CD4-positive, alpha-beta memory T cell (primary cell): ENCODE data around the gene RNF44. TPM values are rescaled to one million over a fixed set of nuclear protein-coding genes. Genes with fewer than 3 reads are reported as not detected.

Experiments used
- CTCF ChIA-PET: fragments of 350-600 bp; sonication (Branson Sonifier 250); formaldehyde crosslinking; loops from one replicate; lab custom pipeline; 2021; ENCODE audit warnings: inconsistent platforms; ENCODE audit not compliant: partially characterized antibody; lab: Charles Lee
- POLR2A ChIA-PET: fragments of 350-600 bp; sonication (Branson Sonifier 250); formaldehyde crosslinking; loops from one replicate; lab custom pipeline; 2021; ENCODE audit not compliant: partially characterized antibody; lab: Charles Lee
- DNase-seq, 5 donors: peaks; one replicate each; pipeline versions ENCODE4 v3.0.0 to v3.0.0-alpha.2; 2020 to 2022; ENCODE audit warnings: mixed read lengths in 1 of 5
- H3K27ac ChIP-seq: one replicate; pipeline ENCODE4 v1.7.0; 2013; ENCODE audit warnings: low read depth, low read length
- H3K27me3 ChIP-seq: 2 replicates; pipeline ENCODE4 v1.7.0; 2013; ENCODE audit warnings: mild to moderate bottlenecking, low read length, moderate library complexity; ENCODE audit not compliant: insufficient read depth
- H3K36me3 ChIP-seq: 2 replicates; pipeline ENCODE4 v1.7.0; 2013; ENCODE audit warnings: mild to moderate bottlenecking, low read length, moderate library complexity; ENCODE audit not compliant: insufficient read depth
- H3K4me1 ChIP-seq: 2 replicates; pipeline ENCODE4 v1.7.0; 2013; ENCODE audit warnings: mild to moderate bottlenecking, low read length, moderate library complexity; ENCODE audit not compliant: insufficient read depth
- H3K4me3 ChIP-seq, 2 donors: one replicate each; pipeline ENCODE4 v1.7.0; 2013; ENCODE audit warnings: low read length in 2 of 2, mild to moderate bottlenecking in 1 of 2
- H3K9me3 ChIP-seq, 2 donors: one replicate each; pipeline ENCODE4 v1.7.0; 2013; ENCODE audit warnings: low read length in 2 of 2, control low read depth in 1 of 2; ENCODE audit not compliant: control insufficient read depth in 1 of 2
- H3K27ac Mint-ChIP-seq, 7 donors: one replicate each; pipeline ENCODE4 v1.8.0; 2020 to 2021; ENCODE audit warnings: mixed read lengths in 7 of 7, mild to moderate bottlenecking in 6 of 7, inconsistent platforms in 3 of 7, moderate library complexity in 3 of 7
- H3K27me3 Mint-ChIP-seq, 2 donors: one replicate each; pipeline ENCODE4 v1.8.0; 2020 to 2021; ENCODE audit warnings: mixed read lengths in 2 of 2
- H3K36me3 Mint-ChIP-seq, 2 donors: one replicate each; pipeline ENCODE4 v1.8.0; 2020 to 2021; ENCODE audit warnings: mixed read lengths in 2 of 2, inconsistent platforms in 1 of 2, mild to moderate bottlenecking in 1 of 2
- H3K4me1 Mint-ChIP-seq, 4 donors: one replicate each; pipeline ENCODE4 v1.8.0; 2020 to 2021; ENCODE audit warnings: mixed read lengths in 4 of 4, mild to moderate bottlenecking in 1 of 4
- H3K4me3 Mint-ChIP-seq, 8 donors: one replicate each; pipeline ENCODE4 v1.8.0; 2020 to 2021; ENCODE audit warnings: mixed read lengths in 8 of 8, mild to moderate bottlenecking in 7 of 8, moderate library complexity in 6 of 8, inconsistent platforms in 3 of 8
- H3K9me3 Mint-ChIP-seq, 8 donors: one replicate each; pipeline ENCODE4 v1.8.0; 2020 to 2021; ENCODE audit warnings: mixed read lengths in 8 of 8, mild to moderate bottlenecking in 5 of 8, inconsistent platforms in 3 of 8, moderate library complexity in 1 of 8
- intact Hi-C: fragments of 100-400 bp; cut with micrococcal nuclease; formaldehyde crosslinking; loops from one replicate; pipeline ENCODE4 v1.15.1; 2023
- polyA plus RNA-seq, 2 donors: library from polyadenylated mRNA; unstranded; fragments of 300-500 nt; fragmentation: Illumina TruSeq; gene quantifications; one replicate each; pipeline ENCODE4 v1.2.3, GENCODE V29; 2021
- total RNA-seq, 2 experiments: library from RNA; stranded (reverse); gene quantifications; one replicate each; pipeline ENCODE4 v1.2.3, GENCODE V29; 2021

RNF44 gene
- total and polyA plus RNA-seq, 4 experiments from 2014 or later, result 1.1 to 262 (median 127) TPM

DNA sequence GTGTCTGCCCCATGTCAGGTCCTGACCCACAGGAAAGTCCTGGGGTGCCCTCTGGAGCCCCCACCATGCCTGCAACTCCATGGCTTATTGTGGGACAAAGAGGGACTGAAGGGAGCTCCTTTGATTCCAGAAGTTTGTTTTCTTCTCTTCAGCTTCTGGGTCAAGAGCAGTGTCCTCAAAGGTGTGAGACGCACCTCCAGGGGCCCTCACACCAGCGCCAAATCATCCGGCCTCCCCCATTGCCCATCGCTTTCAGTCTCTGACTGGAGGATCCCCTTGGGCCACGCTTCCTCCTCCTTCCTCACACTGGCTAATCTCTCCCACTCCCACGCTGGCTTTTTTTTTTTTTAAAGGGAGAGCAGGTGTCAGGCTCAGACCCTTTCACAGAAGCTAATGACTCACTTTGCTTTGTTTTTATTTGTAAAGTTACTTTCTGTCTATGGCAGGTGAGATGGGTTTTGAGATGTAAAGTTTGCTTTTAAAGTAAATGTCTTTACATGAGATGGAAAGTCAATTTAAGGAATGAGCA, 28.6 kb upstream of the RNF44 start:
- no peaks in the 10 kb centered on the region for H3K9me3 ChIP-seq
- peaks cover 3 to 4% of the 10 kb centered on the region in 2 donors for H3K27me3 Mint-ChIP-seq
- ChIA-PET POLR2A (no interaction called here), CTCF (interaction anchor here (1.7 to 1.8 kb wide), 2 partner anchors 8 to 118 kb away, joined by 4 to 6 read pairs; partner anchors contain the start of gene FAF2)
- peaks cover 0 to 4% (median 1%) of the 10 kb centered on the region in 4 donors for H3K4me1 Mint-ChIP-seq
- H3K4me3 Mint-ChIP-seq, result no peak overlapping the region
- no peak for DNase-seq
- no peaks in the 10 kb centered on the region for H3K9me3 Mint-ChIP-seq
- peak overlapping the region in 1 of 7 donors; percentile 41 for H3K27ac Mint-ChIP-seq
- intact Hi-C loops, result no loop called here
- H3K36me3 ChIP-seq, result no peaks in the 10 kb centered on the region
- H3K27me3 ChIP-seq, result no peaks in the 10 kb centered on the region
- no peaks in the 10 kb centered on the region for H3K4me1 ChIP-seq
- H3K4me3 ChIP-seq, result no peak overlapping the region
- no peak overlapping the region for H3K27ac ChIP-seq
- peaks cover 0 to 3% of the 10 kb centered on the region in 2 donors for H3K36me3 Mint-ChIP-seq

DNA sequence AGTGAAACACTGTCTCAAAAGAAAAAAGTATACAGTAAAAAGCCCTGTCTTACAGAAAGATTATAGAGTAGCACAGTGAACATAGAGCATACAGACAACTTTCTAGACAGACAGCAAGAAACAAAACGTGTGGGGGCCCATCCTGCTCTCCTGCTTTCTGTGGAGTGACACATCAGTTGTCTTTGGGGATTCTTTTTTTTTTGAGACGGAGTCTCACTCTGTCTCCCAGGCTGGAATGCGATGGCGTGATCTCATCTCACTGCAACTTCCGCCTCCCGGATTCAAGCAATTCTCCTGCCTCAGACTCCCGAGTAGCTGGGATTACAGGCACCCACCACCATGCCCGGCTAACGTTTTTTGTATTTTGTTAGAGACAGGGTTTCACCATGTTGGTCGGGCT, 26.8 kb upstream of the RNF44 start:
- CTCF ChIA-PET, result interaction anchor here (2.0 kb wide), 1 partner anchor 9 kb away, joined by 6 read pairs; no protein-coding TSS in a partner anchor
- Histone ChIP-seq H3K27ac (no peak overlapping the region), H3K9me3 (no peaks in the 10 kb centered on the region), H3K4me3 (no peak overlapping the region), H3K27me3 (no peaks in the 10 kb centered on the region), H3K4me1 (peaks cover 9% of the 10 kb centered on the region), H3K36me3 (no peaks in the 10 kb centered on the region)
- Mint-ChIP-seq H3K27ac (no peak overlapping the region), H3K9me3 (peaks cover 0 to 1% (median 0%) of the 10 kb centered on the region in 8 donors), H3K27me3 (peaks cover 0 to 4% of the 10 kb centered on the region in 2 donors), H3K4me1 (peaks cover 4 to 16% (median 9%) of the 10 kb centered on the region in 4 donors), H3K4me3 (no peak overlapping the region), H3K36me3 (peaks cover 0 to 3% of the 10 kb centered on the region in 2 donors)
- POLR2A ChIA-PET, result no interaction called here
- intact Hi-C loops, result no loop called here
- no peak for DNase-seq

DNA sequence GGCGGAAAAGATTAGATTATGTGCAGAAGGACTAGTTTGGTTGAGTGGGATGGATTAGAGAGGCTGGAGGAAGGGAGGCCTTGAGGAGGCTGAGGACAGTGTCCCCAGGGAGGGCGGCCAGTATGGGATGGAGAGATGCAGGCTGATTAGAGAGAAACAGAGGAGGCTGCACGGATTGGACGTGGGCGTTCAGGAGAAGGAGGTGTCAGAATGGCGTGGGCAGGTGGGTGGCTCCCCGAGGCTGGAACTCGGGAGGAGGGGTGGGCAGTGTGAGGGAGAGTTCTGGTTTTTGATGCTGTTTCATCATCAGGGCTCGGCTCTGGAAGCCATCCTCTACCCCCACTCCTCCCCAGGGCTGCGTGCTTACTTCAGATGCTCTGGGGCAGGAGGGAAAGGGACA, 25.0 kb upstream of the RNF44 start:
- H3K27me3 Mint-ChIP-seq, result peaks cover 0 to 4% of the 10 kb centered on the region in 2 donors
- ChIA-PET CTCF (interaction anchor here (2.0 kb wide), 1 partner anchor 11 kb away, joined by 6 read pairs; no protein-coding TSS in a partner anchor), POLR2A (no interaction called here)
- H3K4me1 Mint-ChIP-seq, result peaks cover 4 to 21% (median 10%) of the 10 kb centered on the region in 4 donors
- DNase-seq, result no peak
- Histone ChIP-seq H3K9me3 (no peaks in the 10 kb centered on the region), H3K27me3 (no peaks in the 10 kb centered on the region), H3K27ac (no peak overlapping the region), H3K4me3 (no peak overlapping the region), H3K4me1 (peaks cover 9% of the 10 kb centered on the region), H3K36me3 (no peaks in the 10 kb centered on the region)
- H3K9me3 Mint-ChIP-seq, result peaks cover 0 to 1% (median 0%) of the 10 kb centered on the region in 8 donors
- H3K36me3 Mint-ChIP-seq, result peaks cover 0 to 3% of the 10 kb centered on the region in 2 donors
- H3K27ac Mint-ChIP-seq, result no peak overlapping the region
- H3K4me3 Mint-ChIP-seq, result no peak overlapping the region
- intact Hi-C loops, result no loop called here

DNA sequence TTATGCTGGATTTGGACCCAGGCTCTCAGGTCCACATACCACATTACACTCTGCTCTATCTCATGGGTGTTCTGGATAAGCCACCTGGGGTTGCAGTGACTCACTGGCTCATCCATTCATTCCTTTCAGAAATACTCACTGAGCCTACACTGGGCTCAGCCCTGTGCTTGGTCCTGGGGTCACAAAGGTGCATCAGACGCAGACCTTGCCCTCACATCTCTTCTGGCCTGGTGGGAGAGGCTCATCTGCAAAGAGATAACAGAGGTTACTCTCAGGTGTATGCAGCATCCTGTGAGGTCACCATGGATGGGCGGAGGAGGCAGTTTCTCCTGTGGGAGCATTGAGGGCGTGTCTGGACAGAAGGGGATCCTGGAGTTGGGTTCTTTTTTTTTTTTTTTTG, 24.1 kb upstream of the RNF44 start:
- Histone ChIP-seq H3K4me1 (peaks cover 15% of the 10 kb centered on the region), H3K27ac (no peak overlapping the region), H3K27me3 (no peaks in the 10 kb centered on the region), H3K36me3 (no peaks in the 10 kb centered on the region), H3K4me3 (no peak overlapping the region), H3K9me3 (no peaks in the 10 kb centered on the region)
- DNase-seq, result no peak
- peaks cover 0 to 2% of the 10 kb centered on the region in 2 donors for H3K27me3 Mint-ChIP-seq
- no peak overlapping the region for H3K4me3 Mint-ChIP-seq
- ChIA-PET CTCF (no interaction called here), POLR2A (no interaction called here)
- no peak overlapping the region for H3K27ac Mint-ChIP-seq
- peaks cover 0 to 3% of the 10 kb centered on the region in 2 donors for H3K36me3 Mint-ChIP-seq
- H3K9me3 Mint-ChIP-seq, result peaks cover 0 to 1% (median 0%) of the 10 kb centered on the region in 8 donors
- intact Hi-C loops, result no loop called here
- H3K4me1 Mint-ChIP-seq, result peaks cover 6 to 29% (median 15%) of the 10 kb centered on the region in 4 donors

DNA sequence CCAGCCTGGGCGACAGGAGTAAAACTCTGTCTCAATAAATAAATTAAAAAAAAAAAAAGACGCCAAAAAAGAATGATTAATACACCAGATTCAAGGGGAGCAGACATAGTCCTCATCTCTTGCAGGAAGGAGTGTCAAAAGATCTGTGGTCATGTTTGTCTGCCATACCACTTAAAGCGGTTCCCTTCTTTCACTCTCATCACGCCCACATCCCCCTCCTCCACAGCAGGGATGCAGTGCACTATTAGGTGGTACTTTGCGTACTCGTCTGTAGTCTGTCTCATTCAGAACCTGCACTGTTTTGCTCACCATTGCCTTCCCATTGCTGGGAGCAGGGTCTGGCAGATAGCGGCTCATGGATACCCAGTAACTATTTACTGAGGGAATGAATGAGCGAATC, 23.2 kb upstream of the RNF44 start:
- no peak for DNase-seq
- no peak overlapping the region for H3K27ac Mint-ChIP-seq

DNA sequence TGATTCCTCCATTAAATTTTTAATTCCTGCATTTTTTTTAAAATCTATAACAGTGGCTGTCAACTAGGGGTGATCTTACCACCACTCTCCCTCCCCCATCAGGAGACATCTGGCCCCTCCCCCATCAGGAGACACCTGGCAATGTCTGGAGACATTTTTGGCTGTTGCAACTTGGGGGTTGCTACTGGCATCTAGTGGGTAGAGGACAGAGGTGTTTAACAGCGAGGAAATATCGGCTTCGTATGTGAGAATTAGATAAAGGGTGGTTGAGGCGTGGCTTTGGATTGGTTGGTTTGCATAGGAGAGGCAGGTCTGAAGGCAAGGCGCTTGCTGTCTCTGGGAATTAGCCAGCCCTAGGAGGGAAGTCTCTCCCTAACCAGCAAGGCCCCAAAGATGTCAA, 22.5 kb upstream of the RNF44 start:
- peaks cover 0 to 1% (median 0%) of the 10 kb centered on the region in 8 donors for H3K9me3 Mint-ChIP-seq
- peaks cover 16 to 43% (median 26%) of the 10 kb centered on the region in 4 donors for H3K4me1 Mint-ChIP-seq
- Histone ChIP-seq H3K9me3 (no peaks in the 10 kb centered on the region), H3K27ac (no peak overlapping the region), H3K27me3 (no peaks in the 10 kb centered on the region), H3K4me3 (no peak overlapping the region), H3K4me1 (peaks cover 30% of the 10 kb centered on the region), H3K36me3 (no peaks in the 10 kb centered on the region)
- H3K27ac Mint-ChIP-seq, result peak overlapping the region in 4 of 7 donors; percentile 19 to 52 (median 49)
- peak in 3 of 5 donors; percentile 25 to 36 (median 28) for DNase-seq
- peaks cover 0 to 2% of the 10 kb centered on the region in 2 donors for H3K27me3 Mint-ChIP-seq
- peak overlapping the region in 1 of 8 donors; percentile 0 for H3K4me3 Mint-ChIP-seq
- intact Hi-C loops, result loop anchor here (1.0 kb wide), 1 partner anchor 143 kb away; the partner anchor contains the start of gene CLTB
- CTCF ChIA-PET, result interaction anchor here (0.9 to 1.6 kb wide), 3 partner anchors 15 to 30 kb away, joined by 3 to 8 read pairs (median 5); no protein-coding TSS in a partner anchor
- peaks cover 0 to 3% of the 10 kb centered on the region in 2 donors for H3K36me3 Mint-ChIP-seq
- POLR2A ChIA-PET, result interaction anchor here (1.3 kb wide), 1 partner anchor 24 kb away, joined by 3 read pairs; no protein-coding TSS in a partner anchor

More for the DNA sequence above, 23.2 kb upstream of the RNF44 start:
- Mint-ChIP-seq H3K9me3 (peaks cover 0 to 1% (median 0%) of the 10 kb centered on the region in 8 donors), H3K4me3 (no peak overlapping the region), H3K27me3 (peaks cover 0 to 2% of the 10 kb centered on the region in 2 donors), H3K4me1 (peaks cover 11 to 36% (median 21%) of the 10 kb centered on the region in 4 donors), H3K36me3 (peaks cover 0 to 3% of the 10 kb centered on the region in 2 donors)
- Histone ChIP-seq H3K4me3 (no peak overlapping the region), H3K36me3 (no peaks in the 10 kb centered on the region), H3K27me3 (no peaks in the 10 kb centered on the region), H3K4me1 (peaks cover 24% of the 10 kb centered on the region), H3K27ac (no peak overlapping the region), H3K9me3 (no peaks in the 10 kb centered on the region)
- CTCF ChIA-PET, result no interaction called here
- POLR2A ChIA-PET, result no interaction called here
- intact Hi-C loops, result no loop called here

DNA sequence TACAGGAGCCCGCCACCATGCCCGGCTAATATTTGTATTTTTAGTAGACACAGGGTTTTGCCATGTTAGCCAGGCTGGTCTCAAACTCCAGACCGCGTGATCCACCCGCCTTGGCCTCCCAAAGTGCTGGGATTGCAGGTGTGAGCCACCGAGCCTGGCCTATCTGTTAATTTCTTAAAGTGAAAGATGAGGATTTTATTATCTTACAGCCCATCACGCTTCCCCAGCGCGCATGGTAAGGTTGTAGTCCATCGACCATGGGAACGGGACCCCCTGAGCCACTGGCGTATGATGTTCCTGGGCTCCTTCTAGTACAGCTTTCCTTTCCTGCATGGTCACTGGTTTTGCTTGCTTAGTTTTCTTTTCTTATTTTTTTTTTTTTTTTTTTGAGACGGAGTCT, 20.6 kb upstream of the RNF44 start:
- Mint-ChIP-seq H3K27ac (no peak overlapping the region), H3K4me1 (peaks cover 22 to 61% (median 39%) of the 10 kb centered on the region in 4 donors), H3K27me3 (peaks cover 0 to 2% of the 10 kb centered on the region in 2 donors), H3K4me3 (no peak overlapping the region), H3K9me3 (peaks cover 0 to 1% (median 0%) of the 10 kb centered on the region in 8 donors), H3K36me3 (peaks cover 0 to 3% of the 10 kb centered on the region in 2 donors)
- no peak overlapping the region for H3K4me3 ChIP-seq
- intact Hi-C loops, result no loop called here
- POLR2A ChIA-PET, result interaction anchor here (0.7 to 2.4 kb wide), 3 partner anchors 14 to 110 kb away, joined by 3 to 7 read pairs (median 4); partner anchors contain the start of genes FAF2 and RNF44
- no peaks in the 10 kb centered on the region for H3K27me3 ChIP-seq
- H3K4me1 ChIP-seq, result peaks cover 40% of the 10 kb centered on the region
- no peak for DNase-seq
- CTCF ChIA-PET, result interaction anchor here (1.0 to 1.6 kb wide), 5 partner anchors 11 to 142 kb away, joined by 3 to 8 read pairs (median 3); no protein-coding TSS in a partner anchor
- H3K27ac ChIP-seq, result no peak overlapping the region
- H3K36me3 ChIP-seq, result no peaks in the 10 kb centered on the region
- no peaks in the 10 kb centered on the region for H3K9me3 ChIP-seq
